ENCODE measurements around the gene ELP4. TPM values are rescaled to one million over a fixed set of nuclear protein-coding genes. Genes with fewer than 3 reads are reported as not detected.
"Not testable (repeated sequence)": the region's sequence is repeated elsewhere in the genome, so short reads cannot be mapped to it uniquely, and the experiment has no call there.

ELP4 gene
- total RNA-seq, 1 experiment from 2014 or later = 21.4 TPM

- no peaks in the 10 kb centered on the region for H3K36me3 ChIP-seq (ENCODE audit: control insufficient read depth in 1 of 2, insufficient read depth in 2 of 2, low read length in 2 of 2)
- H3K4me3 ChIP-seq (replicated peaks in 1 of 2; ENCODE audit: low read depth in 1 of 2, low read length in 2 of 2) = no peak overlapping the region
- no peaks in the 10 kb centered on the region for H3K9me2 ChIP-seq (ENCODE audit: insufficient read depth)
- H4K20me1 ChIP-seq (ENCODE audit: insufficient read depth) = no peaks in the 10 kb centered on the region
- no TSS peak for BruUV-seq (replicated peaks)
- no peak overlapping the region for H2AFZ ChIP-seq (ENCODE audit: low read depth, low read length, poor library complexity, severe bottlenecking)
- H3K4me1 ChIP-seq (ENCODE audit: control insufficient read depth in 1 of 2, insufficient read depth in 2 of 2, low read length in 2 of 2) = no peaks in the 10 kb centered on the region
- CTCF ChIA-PET = no interaction called here
- ATAC-seq (no peak), DNase-seq (ENCODE audit: low read depth, low spot score) (no peak)
- no peaks in the 10 kb centered on the region for H3K27me3 ChIP-seq (ENCODE audit: insufficient read depth, low read length)
- no peaks in the 10 kb centered on the region for H3K79me2 ChIP-seq (ENCODE audit: insufficient read depth, low read length)
- TF ChIP-seq ELF1 (IDR thresholded peaks at IDR 0.05; ENCODE audit: borderline replicate concordance, low read depth) (no peak), EGR1 (IDR thresholded peaks at IDR 0.05; ENCODE audit: low read depth) (no peak), MAX (IDR thresholded peaks at IDR 0.05) (no peak), FOSL1 (IDR thresholded peaks at IDR 0.05; ENCODE audit: low read depth) (no peak), EZH2 (IDR thresholded peaks at IDR 0.05) (no peak), CTCF (IDR thresholded peaks at IDR 0.05 in 2 of 3, conservative IDR thresholded peaks at IDR 0.05 in 1 of 3; ENCODE audit: borderline replicate concordance in 1 of 3, insufficient read depth in 1 of 3, low read depth in 2 of 3, low read length in 2 of 3) (no peak), SRF (IDR thresholded peaks at IDR 0.05; ENCODE audit: low read depth) (no peak), ZFX (IDR thresholded peaks at IDR 0.05) (no peak), CBX3 (IDR thresholded peaks at IDR 0.05; ENCODE audit: low read depth) (no peak), SIN3A (IDR thresholded peaks at IDR 0.05; ENCODE audit: low read depth) (no peak), ATF3 (IDR thresholded peaks at IDR 0.05) (no peak), POLR2A (IDR thresholded peaks at IDR 0.05; ENCODE audit: borderline replicate concordance, extremely low read depth, insufficient read depth, insufficient read length) (no peak), SP1 (IDR thresholded peaks at IDR 0.05; ENCODE audit: low read depth) (no peak)
- POLR2A ChIA-PET = no interaction called here
- H3K27ac ChIP-seq (ENCODE audit: low read depth, low read length) = no peak overlapping the region
- H3K9ac ChIP-seq (ENCODE audit: low read length) = no peak overlapping the region
- intact Hi-C loops (cut with micrococcal nuclease) = no loop called here
- no peaks in the 10 kb centered on the region for H3K9me3 ChIP-seq (ENCODE audit: control insufficient read depth in 1 of 2, insufficient read depth in 1 of 2, low read depth in 1 of 2, low read length in 2 of 2)
- RAD21 ChIA-PET (ENCODE audit: low non-redundant PET in 1 of 2, low total read pairs in 2 of 2, uncharacterized antibody in 2 of 2, unreplicated experiment in 2 of 2) = no interaction called here
- no peak overlapping the region for H3K4me2 ChIP-seq (ENCODE audit: low read length)
These were observed 182.9 kb downstream of the ELP4 start for GRCh38 chr11:31692466-31692865.

- H3K9me2 ChIP-seq (ENCODE audit: insufficient read depth); CTCF ChIA-PET; H3K9me3 ChIP-seq (ENCODE audit: control insufficient read depth in 1 of 2, insufficient read depth in 1 of 2, low read depth in 1 of 2, low read length in 2 of 2); ATAC-seq; RAD21 ChIA-PET (ENCODE audit: low non-redundant PET in 1 of 2, low total read pairs in 2 of 2, uncharacterized antibody in 2 of 2, unreplicated experiment in 2 of 2); H3K4me3 ChIP-seq (replicated peaks in 1 of 2; ENCODE audit: low read depth in 1 of 2, low read length in 2 of 2); BruUV-seq (replicated peaks); H4K20me1 ChIP-seq (ENCODE audit: insufficient read depth); H3K4me2 ChIP-seq (ENCODE audit: low read length); H3K36me3 ChIP-seq (ENCODE audit: control insufficient read depth in 1 of 2, insufficient read depth in 2 of 2, low read length in 2 of 2); H3K9ac ChIP-seq (ENCODE audit: low read length); POLR2A ChIA-PET; H2AFZ ChIP-seq (ENCODE audit: low read depth, low read length, poor library complexity, severe bottlenecking); intact Hi-C loops (cut with micrococcal nuclease); H3K79me2 ChIP-seq (ENCODE audit: insufficient read depth, low read length); DNase-seq (ENCODE audit: low read depth, low spot score); H3K27me3 ChIP-seq (ENCODE audit: insufficient read depth, low read length); H3K4me1 ChIP-seq (ENCODE audit: control insufficient read depth in 1 of 2, insufficient read depth in 2 of 2, low read length in 2 of 2); H3K27ac ChIP-seq (ENCODE audit: low read depth, low read length): not testable (repeated sequence)
These were observed 187.5 kb downstream of the ELP4 start for GRCh38 chr11:31697049-31697448.

All from HCT116 (cell line).